ENCODE measurements around the gene GPR3.

GPR3 gene

GRCh38 chr1:27364696-27365371, 27.6 kb upstream of the GPR3 start:
- no peaks in the 10 kb centered on the region for H3K27me3 ChIP-seq (ENCODE audit: low read depth)
- no peaks in the 10 kb centered on the region for H3K36me3 ChIP-seq (replicated peaks)
- no peak for DNase-seq (ENCODE audit: low spot score in 2 of 2)
- H3K4me3 ChIP-seq = peak overlapping the region; percentile 59
- H3K4me1 ChIP-seq = peaks cover 6% of the 10 kb centered on the region; the same call in 1 of the 2 replicates
- no peaks in the 10 kb centered on the region for H3K9me3 ChIP-seq
- in situ Hi-C loops (cut with MboI; ENCODE audit: low sequenced_read_pairs) = no loop called here

- Histone ChIP-seq H3K9me3 (no peaks in the 10 kb centered on the region), H3K27me3 (ENCODE audit: low read depth) (no peaks in the 10 kb centered on the region), H3K36me3 (replicated peaks) (no peaks in the 10 kb centered on the region), H3K4me3 (peak overlapping the region; percentile 59), H3K4me1 (peaks cover 6% of the 10 kb centered on the region; the same call in 1 of the 2 replicates)
- in situ Hi-C loops (cut with MboI; ENCODE audit: low sequenced_read_pairs) = no loop called here
- DNase-seq (ENCODE audit: low spot score in 2 of 2) = peak; percentile 75 to 93
Measured at GRCh38 chr1:27365372-27366112, 26.9 kb upstream of the GPR3 start.

GRCh38 chr1:27366113-27366410, 26.4 kb upstream of the GPR3 start:
- no peaks in the 10 kb centered on the region for H3K9me3 ChIP-seq
- H3K4me1 ChIP-seq = peaks cover 6% of the 10 kb centered on the region; the same call in 1 of the 2 replicates
- peak; percentile 73 to 95 for DNase-seq (ENCODE audit: low spot score in 2 of 2)
- H3K36me3 ChIP-seq (replicated peaks) = no peaks in the 10 kb centered on the region
- peak overlapping the region; percentile 59 for H3K4me3 ChIP-seq
- H3K27me3 ChIP-seq (ENCODE audit: low read depth) = no peaks in the 10 kb centered on the region
- in situ Hi-C loops (cut with MboI; ENCODE audit: low sequenced_read_pairs) = no loop called here

- no peaks in the 10 kb centered on the region for H3K36me3 ChIP-seq (replicated peaks)
- H3K9me3 ChIP-seq = no peaks in the 10 kb centered on the region
- H3K27me3 ChIP-seq (ENCODE audit: low read depth) = no peaks in the 10 kb centered on the region
- in situ Hi-C loops (cut with MboI; ENCODE audit: low sequenced_read_pairs) = no loop called here
- H3K4me3 ChIP-seq = peak within 1 kb of the TSS; percentile 59
- DNase-seq (ENCODE audit: low spot score in 2 of 2) = peak; percentile 82 to 92
- peaks cover 6% of the 10 kb centered on the region; the same call in 1 of the 2 replicates for H3K4me1 ChIP-seq
Measured at GRCh38 chr1:27366411-27367159, 25.8 kb upstream of the GPR3 start, which contains the start of gene MAP3K6. TSS of gene MAP3K6 (minus strand) at chr1:27366961. CDS start at chr1:27366597, 364 bp downstream.

- Histone ChIP-seq H3K4me3 (peak overlapping the region; percentile 47), H3K4me1 (peaks cover 6% of the 10 kb centered on the region; the same call in 1 of the 2 replicates), H3K36me3 (replicated peaks) (no peaks in the 10 kb centered on the region), H3K27me3 (ENCODE audit: low read depth) (no peaks in the 10 kb centered on the region), H3K9me3 (no peaks in the 10 kb centered on the region)
- in situ Hi-C loops (cut with MboI; ENCODE audit: low sequenced_read_pairs) = no loop called here
- DNase-seq (ENCODE audit: low spot score in 2 of 2) = no peak
Measured at GRCh38 chr1:27367160-27367650, 25.2 kb upstream of the GPR3 start.

GRCh38 chr1:27368869-27369582, 23.4 kb upstream of the GPR3 start:
- no peak overlapping the region for H3K4me3 ChIP-seq
- peaks cover 6% of the 10 kb centered on the region; the same call in 1 of the 2 replicates for H3K4me1 ChIP-seq
- no peaks in the 10 kb centered on the region for H3K36me3 ChIP-seq (replicated peaks)
- H3K27me3 ChIP-seq (ENCODE audit: low read depth) = no peaks in the 10 kb centered on the region
- no peaks in the 10 kb centered on the region for H3K9me3 ChIP-seq
- in situ Hi-C loops (cut with MboI; ENCODE audit: low sequenced_read_pairs) = no loop called here
- DNase-seq (ENCODE audit: low spot score in 2 of 2) = no peak

GRCh38 chr1:27372022-27372807, 20.2 kb upstream of the GPR3 start:
- H3K27me3 ChIP-seq (ENCODE audit: low read depth) = no peaks in the 10 kb centered on the region
- H3K4me1 ChIP-seq = peaks cover 4% of the 10 kb centered on the region; the same call in 1 of the 2 replicates
- H3K36me3 ChIP-seq (replicated peaks) = no peaks in the 10 kb centered on the region
- H3K4me3 ChIP-seq = no peak overlapping the region
- no peak for DNase-seq (ENCODE audit: low spot score in 2 of 2)
- in situ Hi-C loops (cut with MboI; ENCODE audit: low sequenced_read_pairs) = no loop called here
- H3K9me3 ChIP-seq = no peaks in the 10 kb centered on the region

- Histone ChIP-seq H3K4me3 (no peak overlapping the region), H3K4me1 (no peaks in the 10 kb centered on the region), H3K9me3 (no peaks in the 10 kb centered on the region), H3K27me3 (ENCODE audit: low read depth) (no peaks in the 10 kb centered on the region), H3K36me3 (replicated peaks) (no peaks in the 10 kb centered on the region)
- in situ Hi-C loops (cut with MboI; ENCODE audit: low sequenced_read_pairs) = no loop called here
- peak in 1 of 2 experiments; percentile 34 for DNase-seq (ENCODE audit: low spot score in 2 of 2)
Measured at GRCh38 chr1:27372808-27373690, 19.4 kb upstream of the GPR3 start.

GRCh38 chr1:27374362-27375086, 17.9 kb upstream of the GPR3 start, which contains the start of gene FCN3:
TSS of gene FCN3 (minus strand) at chr1:27374824. CDS start at chr1:27374818, 6 bp downstream.
- Histone ChIP-seq H3K27me3 (ENCODE audit: low read depth) (no peaks in the 10 kb centered on the region), H3K4me3 (no peak within 1 kb of the TSS), H3K4me1 (no peaks in the 10 kb centered on the region), H3K36me3 (replicated peaks) (no peaks in the 10 kb centered on the region), H3K9me3 (no peaks in the 10 kb centered on the region)
- in situ Hi-C loops (cut with MboI; ENCODE audit: low sequenced_read_pairs) = no loop called here
- no peak for DNase-seq (ENCODE audit: low spot score in 2 of 2)

GRCh38 chr1:27377760-27378495, 14.5 kb upstream of the GPR3 start:
- no peaks in the 10 kb centered on the region for H3K4me1 ChIP-seq
- DNase-seq (ENCODE audit: low spot score in 2 of 2) = no peak
- H3K4me3 ChIP-seq = no peak overlapping the region
- no peaks in the 10 kb centered on the region for H3K9me3 ChIP-seq
- H3K27me3 ChIP-seq (ENCODE audit: low read depth) = no peaks in the 10 kb centered on the region
- no peaks in the 10 kb centered on the region for H3K36me3 ChIP-seq (replicated peaks)
- in situ Hi-C loops (cut with MboI; ENCODE audit: low sequenced_read_pairs) = no loop called here

GRCh38 chr1:27379564-27380122, 12.8 kb upstream of the GPR3 start:
- Histone ChIP-seq H3K9me3 (no peaks in the 10 kb centered on the region), H3K27me3 (ENCODE audit: low read depth) (no peaks in the 10 kb centered on the region), H3K4me1 (no peaks in the 10 kb centered on the region), H3K36me3 (replicated peaks) (no peaks in the 10 kb centered on the region), H3K4me3 (no peak overlapping the region)
- no peak for DNase-seq (ENCODE audit: low spot score in 2 of 2)
- in situ Hi-C loops (cut with MboI; ENCODE audit: low sequenced_read_pairs) = loop anchor here (10.0 kb wide), 1 partner anchor 275 kb away; no protein-coding TSS in a partner anchor

Measured in HAP-1 (cell line).